Osteoblast (primary cell): Measurements from ENCODE around the gene UNC13C. TPM values are rescaled to one million over a fixed set of nuclear protein-coding genes. Genes with fewer than 3 reads are reported as not detected.

ENCODE experiments used
- DNase-seq: peaks from one replicate; pipeline ENCODE4 v3.0.0; 2011; ENCODE audit warnings: low spot score, mixed read lengths; ENCODE audit not compliant: insufficient read length; ENCODE audit errors: missing footprints
- H2AFZ ChIP-seq: 2 replicates; pipeline ENCODE4 v1.6.0; 2011; ENCODE audit warnings: mild to moderate bottlenecking, low read length
- H3K27ac ChIP-seq: 2 replicates; pipeline ENCODE4 v1.5.1; 2011; ENCODE audit warnings: mild to moderate bottlenecking, low read depth, low read length, moderate library complexity
- H3K27me3 ChIP-seq: 2 replicates; pipeline ENCODE4 v1.6.0; 2012; ENCODE audit warnings: mild to moderate bottlenecking, control low read depth, inconsistent platforms, low read length, moderate library complexity; ENCODE audit not compliant: insufficient read depth
- H3K36me3 ChIP-seq: 2 replicates; pipeline ENCODE4 v1.5.1; 2011; ENCODE audit warnings: mild to moderate bottlenecking, low read length, control low read depth, moderate library complexity; ENCODE audit not compliant: insufficient read depth
- H3K4me1 ChIP-seq: 2 replicates; pipeline ENCODE4 v1.5.1; 2011; ENCODE audit warnings: mild to moderate bottlenecking, low read length, control low read depth, moderate library complexity; ENCODE audit not compliant: insufficient read depth
- H3K4me2 ChIP-seq: 2 replicates; pipeline ENCODE4 v1.6.0; 2011; ENCODE audit warnings: mild to moderate bottlenecking, low read length; ENCODE audit not compliant: insufficient read depth
- H3K4me3 ChIP-seq: fragments of 200-600 bp; sonication (generic); 3 replicates; pipeline ENCODE4 v1.5.1; 2012; ENCODE audit warnings: mild to moderate bottlenecking, low read length, inconsistent platforms; ENCODE audit not compliant: insufficient read depth
- H3K79me2 ChIP-seq: 2 replicates; pipeline ENCODE4 v1.6.0; 2012; ENCODE audit warnings: mild to moderate bottlenecking, low read length, control low read depth, inconsistent platforms; ENCODE audit not compliant: insufficient read depth
- H3K9me3 ChIP-seq: 2 replicates; pipeline ENCODE4 v1.5.1; 2011; ENCODE audit warnings: low read depth, low read length, control low read depth
- H4K20me1 ChIP-seq: 2 replicates; pipeline ENCODE4 v1.6.0; 2012; ENCODE audit warnings: mild to moderate bottlenecking, low read length, control low read depth; ENCODE audit not compliant: insufficient read depth
- total RNA-seq: library from RNA; depleted of rRNA; stranded (reverse); fragments of >200 nt; gene quantifications from 2 replicates; pipeline ENCODE4 v1.2.3, GENCODE V29; 2012
- TF ChIP-seq, protein P1 (sequence below): IDR thresholded peaks from 2 replicates; pipeline ENCODE4 v1.5.1; 2011; ENCODE audit warnings: mild to moderate bottlenecking, low read depth, low read length, moderate library complexity; ENCODE audit errors: extremely low read depth

Gene UNC13C
- total RNA-seq, 1 donor: not detected

GRCh38 chr15:54364961-54365360, 386.7 kb downstream of the UNC13C start:
- Histone ChIP-seq H3K4me1 (no peaks in the 10 kb centered on the region), H3K9me3 (no peaks in the 10 kb centered on the region), H3K27me3 (no peaks in the 10 kb centered on the region), H3K4me2 (no peak overlapping the region), H3K27ac (no peak overlapping the region), H4K20me1 (no peaks in the 10 kb centered on the region), H3K36me3 (no peaks in the 10 kb centered on the region), H3K4me3 (no peak overlapping the region), H2AFZ (no peak overlapping the region), H3K79me2 (no peaks in the 10 kb centered on the region)
- TF ChIP-seq, protein P1, sequence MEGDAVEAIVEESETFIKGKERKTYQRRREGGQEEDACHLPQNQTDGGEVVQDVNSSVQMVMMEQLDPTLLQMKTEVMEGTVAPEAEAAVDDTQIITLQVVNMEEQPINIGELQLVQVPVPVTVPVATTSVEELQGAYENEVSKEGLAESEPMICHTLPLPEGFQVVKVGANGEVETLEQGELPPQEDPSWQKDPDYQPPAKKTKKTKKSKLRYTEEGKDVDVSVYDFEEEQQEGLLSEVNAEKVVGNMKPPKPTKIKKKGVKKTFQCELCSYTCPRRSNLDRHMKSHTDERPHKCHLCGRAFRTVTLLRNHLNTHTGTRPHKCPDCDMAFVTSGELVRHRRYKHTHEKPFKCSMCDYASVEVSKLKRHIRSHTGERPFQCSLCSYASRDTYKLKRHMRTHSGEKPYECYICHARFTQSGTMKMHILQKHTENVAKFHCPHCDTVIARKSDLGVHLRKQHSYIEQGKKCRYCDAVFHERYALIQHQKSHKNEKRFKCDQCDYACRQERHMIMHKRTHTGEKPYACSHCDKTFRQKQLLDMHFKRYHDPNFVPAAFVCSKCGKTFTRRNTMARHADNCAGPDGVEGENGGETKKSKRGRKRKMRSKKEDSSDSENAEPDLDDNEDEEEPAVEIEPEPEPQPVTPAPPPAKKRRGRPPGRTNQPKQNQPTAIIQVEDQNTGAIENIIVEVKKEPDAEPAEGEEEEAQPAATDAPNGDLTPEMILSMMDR: no peak
- DNase-seq: no peak

DNA sequence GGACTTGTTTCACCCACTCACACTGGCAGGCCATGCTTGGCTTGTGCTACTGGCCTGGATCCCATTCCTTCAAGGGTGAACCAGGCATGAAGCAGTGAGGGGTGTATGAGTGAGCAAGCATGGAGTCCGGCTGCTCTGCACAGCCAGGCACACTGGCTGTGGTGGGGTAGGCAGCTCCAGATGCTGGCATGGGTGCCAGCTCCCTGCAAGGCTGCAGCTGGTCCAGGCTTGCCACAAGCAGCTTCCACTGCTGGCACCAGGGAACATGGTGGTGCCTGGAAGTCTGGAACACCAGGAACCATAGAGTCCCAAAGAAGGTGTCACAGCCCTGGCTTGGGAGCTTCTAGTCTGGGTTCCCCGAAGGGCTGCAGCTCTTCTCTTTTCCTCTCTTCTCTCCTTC, 395.1 kb downstream of the UNC13C start:
- Histone ChIP-seq H3K4me2 (no peak overlapping the region), H3K27me3 (no peaks in the 10 kb centered on the region), H3K4me3 (no peak overlapping the region), H4K20me1 (no peaks in the 10 kb centered on the region), H2AFZ (no peak overlapping the region), H3K4me1 (no peaks in the 10 kb centered on the region), H3K36me3 (no peaks in the 10 kb centered on the region), H3K27ac (no peak overlapping the region), H3K79me2 (no peaks in the 10 kb centered on the region), H3K9me3 (peaks cover 2% of the 10 kb centered on the region)
- TF ChIP-seq, protein P1: no peak
- DNase-seq: no peak

GRCh38 chr15:54374184-54374952, 396.1 kb downstream of the UNC13C start:
- Histone ChIP-seq H3K27me3 (no peaks in the 10 kb centered on the region), H3K4me3 (no peak overlapping the region), H3K36me3 (no peaks in the 10 kb centered on the region), H3K9me3 (peaks cover 2% of the 10 kb centered on the region), H2AFZ (no peak overlapping the region), H4K20me1 (no peaks in the 10 kb centered on the region), H3K4me1 (no peaks in the 10 kb centered on the region), H3K27ac (no peak overlapping the region), H3K4me2 (no peak overlapping the region), H3K79me2 (no peaks in the 10 kb centered on the region)
- TF ChIP-seq, protein P1: no peak
- no peak for DNase-seq

GRCh38 chr15:54387799-54388198, 409.6 kb downstream of the UNC13C start:
- Histone ChIP-seq H3K79me2 (no peaks in the 10 kb centered on the region), H3K4me3 (no peak overlapping the region), H3K4me2 (no peak overlapping the region), H3K27ac (no peak overlapping the region), H2AFZ (no peak overlapping the region), H3K27me3 (no peaks in the 10 kb centered on the region), H3K9me3 (no peaks in the 10 kb centered on the region), H3K36me3 (no peaks in the 10 kb centered on the region), H4K20me1 (no peaks in the 10 kb centered on the region), H3K4me1 (no peaks in the 10 kb centered on the region)
- DNase-seq: no peak
- TF ChIP-seq, protein P1: no peak
